ENCODE data around the gene ERBB2. TPM values are rescaled to one million over a fixed set of nuclear protein-coding genes. Genes with fewer than 3 reads are reported as not detected.

ERBB2 gene
- total RNA-seq, 2 experiments from 2014 or later = 2.4 to 4.6 TPM

DNA sequence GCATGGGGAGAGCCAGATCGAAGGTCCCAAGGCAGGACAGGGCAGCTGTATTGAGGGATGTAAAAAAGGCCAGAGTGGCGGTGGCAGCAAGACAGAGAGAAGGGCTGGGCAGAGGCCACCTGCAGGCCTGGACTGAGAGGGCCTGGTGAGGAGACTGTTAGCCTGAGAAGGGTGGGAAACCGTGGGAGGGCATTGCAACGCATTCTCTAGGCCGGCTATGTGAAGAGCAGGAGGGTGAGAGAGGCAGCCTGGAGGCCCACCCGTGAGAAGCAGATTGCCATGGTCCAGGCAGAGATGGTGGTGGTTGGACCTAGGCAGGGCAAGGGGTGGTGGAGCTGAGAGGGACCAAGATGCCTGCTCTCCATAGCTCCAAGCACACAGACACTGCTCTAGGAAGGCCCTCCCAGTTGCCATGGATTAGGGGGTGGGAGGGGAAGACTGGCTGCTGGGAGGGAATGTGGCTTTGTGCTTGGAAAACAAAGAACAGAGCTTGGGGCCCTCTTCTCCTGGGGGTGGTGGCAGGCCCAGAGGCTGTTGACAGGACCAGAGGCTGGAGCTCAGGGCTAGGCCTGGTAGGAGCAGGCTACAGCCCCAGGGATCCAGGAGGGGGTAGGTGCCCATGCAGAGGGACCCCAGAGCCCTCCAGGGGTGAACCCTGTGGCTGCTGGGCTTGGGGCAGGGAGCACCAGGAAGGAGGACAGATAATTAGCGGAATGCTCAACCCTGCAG is 47.1 kb upstream of the ERBB2 start:
- no peaks in the 10 kb centered on the region for H3K9me3 Mint-ChIP-seq
- peaks cover 32% of the 10 kb centered on the region for H3K36me3 ChIP-seq (ENCODE audit: insufficient read depth, low read length)
- no peaks in the 10 kb centered on the region for H3K27me3 ChIP-seq (ENCODE audit: control insufficient read depth in 1 of 2, insufficient read depth in 2 of 2, low read length in 2 of 2)
- H3K36me3 Mint-ChIP-seq (ENCODE audit: low read depth) = peaks cover 37% of the 10 kb centered on the region
- DNase-seq = no peak
- no peak for ATAC-seq (ENCODE audit: poor library complexity)
- H3K27me3 Mint-ChIP-seq = no peaks in the 10 kb centered on the region
- ChIA-PET CTCF (interaction anchor here (0.7 to 2.8 kb wide), 6 partner anchors 15 to 31 kb away, joined by 3 to 21 read pairs (median 4); partner anchors contain the start of genes PNMT and STARD3), POLR2A (interaction anchor here (1.3 to 2.7 kb wide), 2 partner anchors 15 to 31 kb away, joined by 3 to 8 read pairs; no protein-coding TSS in a partner anchor)
- TF ChIP-seq, protein P1, sequence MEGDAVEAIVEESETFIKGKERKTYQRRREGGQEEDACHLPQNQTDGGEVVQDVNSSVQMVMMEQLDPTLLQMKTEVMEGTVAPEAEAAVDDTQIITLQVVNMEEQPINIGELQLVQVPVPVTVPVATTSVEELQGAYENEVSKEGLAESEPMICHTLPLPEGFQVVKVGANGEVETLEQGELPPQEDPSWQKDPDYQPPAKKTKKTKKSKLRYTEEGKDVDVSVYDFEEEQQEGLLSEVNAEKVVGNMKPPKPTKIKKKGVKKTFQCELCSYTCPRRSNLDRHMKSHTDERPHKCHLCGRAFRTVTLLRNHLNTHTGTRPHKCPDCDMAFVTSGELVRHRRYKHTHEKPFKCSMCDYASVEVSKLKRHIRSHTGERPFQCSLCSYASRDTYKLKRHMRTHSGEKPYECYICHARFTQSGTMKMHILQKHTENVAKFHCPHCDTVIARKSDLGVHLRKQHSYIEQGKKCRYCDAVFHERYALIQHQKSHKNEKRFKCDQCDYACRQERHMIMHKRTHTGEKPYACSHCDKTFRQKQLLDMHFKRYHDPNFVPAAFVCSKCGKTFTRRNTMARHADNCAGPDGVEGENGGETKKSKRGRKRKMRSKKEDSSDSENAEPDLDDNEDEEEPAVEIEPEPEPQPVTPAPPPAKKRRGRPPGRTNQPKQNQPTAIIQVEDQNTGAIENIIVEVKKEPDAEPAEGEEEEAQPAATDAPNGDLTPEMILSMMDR (IDR thresholded peaks at IDR 0.05) = no peak
- no peak overlapping the region for H3K27ac ChIP-seq (ENCODE audit: low read depth in 1 of 2, low read length in 2 of 2)
- H3K4me3 ChIP-seq (ENCODE audit: low read length) = no peak overlapping the region
- peaks cover 51% of the 10 kb centered on the region for H3K4me1 Mint-ChIP-seq (ENCODE audit: low read depth)
- H3K4me3 Mint-ChIP-seq = no peak overlapping the region
- peaks cover 23% of the 10 kb centered on the region for H3K4me1 ChIP-seq (ENCODE audit: insufficient read depth, low read length)
- peak overlapping the region; percentile 45 for H3K27ac Mint-ChIP-seq
- intact Hi-C loops (cut with DNase I, micrococcal nuclease) = loop anchor here in 1 of 2 experiments (1.0 kb wide), 1 partner anchor 30 kb away; no protein-coding TSS in a partner anchor
- H3K9me3 ChIP-seq (ENCODE audit: control insufficient read depth in 1 of 2, insufficient read depth in 1 of 2, low read length in 2 of 2) = no peaks in the 10 kb centered on the region

DNA sequence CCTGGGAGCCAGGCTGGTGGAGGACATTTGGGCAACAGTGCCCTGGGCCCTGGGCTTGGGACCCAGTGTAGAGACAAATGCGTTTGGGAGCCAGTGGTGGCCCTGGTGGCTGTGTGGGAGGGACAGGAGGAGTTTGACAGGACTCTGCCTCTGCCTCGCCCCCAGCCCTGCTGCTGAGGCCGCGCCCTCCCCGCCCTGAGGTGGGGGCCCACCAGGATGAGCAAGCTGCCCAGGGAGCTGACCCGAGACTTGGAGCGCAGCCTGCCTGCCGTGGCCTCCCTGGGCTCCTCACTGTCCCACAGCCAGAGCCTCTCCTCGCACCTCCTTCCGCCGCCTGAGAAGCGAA is 46.6 kb upstream of the ERBB2 start:
- Histone ChIP-seq H3K4me3 (ENCODE audit: low read length) (no peak overlapping the region), H3K36me3 (ENCODE audit: insufficient read depth, low read length) (peaks cover 38% of the 10 kb centered on the region), H3K4me1 (ENCODE audit: insufficient read depth, low read length) (peaks cover 25% of the 10 kb centered on the region), H3K27me3 (ENCODE audit: control insufficient read depth in 1 of 2, insufficient read depth in 2 of 2, low read length in 2 of 2) (no peaks in the 10 kb centered on the region), H3K9me3 (ENCODE audit: control insufficient read depth in 1 of 2, insufficient read depth in 1 of 2, low read length in 2 of 2) (no peaks in the 10 kb centered on the region), H3K27ac (ENCODE audit: low read depth in 1 of 2, low read length in 2 of 2) (no peak overlapping the region)
- ATAC-seq (ENCODE audit: poor library complexity) (no peak), DNase-seq (no peak)
- ChIA-PET POLR2A (interaction anchor here (1.1 to 2.7 kb wide), 4 partner anchors 15 to 35 kb away, joined by 5 to 8 read pairs (median 6); partner anchors contain the start of gene PNMT), CTCF (interaction anchor here (0.9 to 2.8 kb wide), 20 partner anchors 8 to 328 kb away, joined by 3 to 66 read pairs (median 5); partner anchors contain the start of genes IKZF3, PGAP3, PNMT and PSMD3)
- Mint-ChIP-seq H3K36me3 (ENCODE audit: low read depth) (peaks cover 42% of the 10 kb centered on the region), H3K9me3 (no peaks in the 10 kb centered on the region), H3K27ac (no peak overlapping the region), H3K27me3 (no peaks in the 10 kb centered on the region), H3K4me3 (no peak overlapping the region), H3K4me1 (ENCODE audit: low read depth) (peaks cover 56% of the 10 kb centered on the region)
- TF ChIP-seq, protein P1 (IDR thresholded peaks at IDR 0.05) = no peak
- intact Hi-C loops (cut with DNase I, micrococcal nuclease) = loop anchor here in 1 of 2 experiments (1.0 kb wide), 1 partner anchor 31 kb away; no protein-coding TSS in a partner anchor

DNA sequence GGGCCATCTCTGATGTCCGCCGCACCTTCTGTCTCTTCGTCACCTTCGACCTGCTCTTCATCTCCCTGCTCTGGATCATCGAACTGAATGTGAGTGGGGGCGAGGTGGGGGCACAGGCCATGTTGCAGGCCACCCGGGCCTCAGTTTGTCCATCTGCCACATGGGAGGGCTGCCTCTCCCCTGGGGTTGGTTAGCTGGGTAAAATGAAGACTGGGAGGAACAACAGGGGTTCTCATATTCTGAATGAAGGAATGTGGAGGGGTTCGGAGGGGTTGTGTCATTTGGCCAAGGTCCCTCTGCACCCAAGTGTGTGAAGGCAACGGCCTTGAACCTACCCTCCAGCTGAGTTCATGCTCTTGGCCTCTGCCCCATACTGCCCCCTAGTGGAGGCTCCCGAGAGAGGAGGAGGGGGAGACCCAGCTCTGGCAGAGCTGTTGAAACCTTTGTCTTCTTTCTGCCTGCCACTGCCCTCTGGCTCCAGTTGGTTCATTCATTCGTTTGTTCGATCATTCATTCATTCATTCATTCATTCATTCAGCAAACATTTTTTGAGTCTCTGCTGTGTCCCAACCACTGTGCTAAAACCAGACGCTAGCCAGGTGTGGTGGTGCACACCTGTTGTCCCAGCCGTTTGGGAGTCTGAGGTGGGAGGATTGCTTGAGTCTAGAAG is 46.1 kb upstream of the ERBB2 start:
- H3K36me3 ChIP-seq (ENCODE audit: insufficient read depth, low read length) = peaks cover 39% of the 10 kb centered on the region
- H3K4me3 Mint-ChIP-seq = no peak overlapping the region
- H3K4me1 Mint-ChIP-seq (ENCODE audit: low read depth) = peaks cover 61% of the 10 kb centered on the region
- no peaks in the 10 kb centered on the region for H3K9me3 ChIP-seq (ENCODE audit: control insufficient read depth in 1 of 2, insufficient read depth in 1 of 2, low read length in 2 of 2)
- no peak overlapping the region for H3K4me3 ChIP-seq (ENCODE audit: low read length)
- ChIA-PET CTCF (interaction anchor here (0.6 to 2.8 kb wide), 25 partner anchors 9 to 327 kb away, joined by 3 to 66 read pairs (median 5); partner anchors contain the start of genes IKZF3, MIEN1, PGAP3 and PNMT), POLR2A (interaction anchor here (1.1 to 2.7 kb wide), 5 partner anchors 15 to 77 kb away, joined by 5 to 8 read pairs (median 6); partner anchors contain the start of genes MIEN1 and PNMT)
- peak overlapping the region; percentile 70 for H3K27ac Mint-ChIP-seq
- peaks cover 47% of the 10 kb centered on the region for H3K36me3 Mint-ChIP-seq (ENCODE audit: low read depth)
- ATAC-seq (ENCODE audit: poor library complexity) (peak; percentile 84), DNase-seq (peak; percentile 70 to 87 (median 77))
- H3K27me3 Mint-ChIP-seq = no peaks in the 10 kb centered on the region
- peaks cover 28% of the 10 kb centered on the region for H3K4me1 ChIP-seq (ENCODE audit: insufficient read depth, low read length)
- intact Hi-C loops (cut with DNase I, micrococcal nuclease) = loop anchor here in 1 of 2 experiments (1.0 kb wide), 1 partner anchor 31 kb away; no protein-coding TSS in a partner anchor
- H3K27me3 ChIP-seq (ENCODE audit: control insufficient read depth in 1 of 2, insufficient read depth in 2 of 2, low read length in 2 of 2) = no peaks in the 10 kb centered on the region
- H3K27ac ChIP-seq (ENCODE audit: low read depth in 1 of 2, low read length in 2 of 2) = no peak overlapping the region
- no peaks in the 10 kb centered on the region for H3K9me3 Mint-ChIP-seq
- TF ChIP-seq, protein P1 (IDR thresholded peaks at IDR 0.05) = peak; percentile 97

All from CD4-positive, alpha-beta T cell (primary cell).